Keratinocyte (primary cell): ENCODE results near the gene KRT7. TPM values are rescaled to one million over a fixed set of nuclear protein-coding genes. Genes with fewer than 3 reads are reported as not detected.

Experiments
- DNase-seq: peaks from one replicate; pipeline ENCODE4 v3.0.0-alpha.2; 2011; ENCODE audit warnings: low read depth, missing footprints, low spot score
- FAIRE-seq: peaks from 2 replicates; lab custom pipeline; 2011; peaks lifted over from hg19 to GRCh38; lab: Jason Lieb, UNC
- H2AFZ ChIP-seq: 2 replicates; pipeline ENCODE4 v1.6.0; 2012; ENCODE audit warnings: low read length, control low read depth, inconsistent platforms; ENCODE audit not compliant: control insufficient read depth
- H3K27ac ChIP-seq: 2 replicates; pipeline ENCODE4 v1.5.1; 2011; ENCODE audit warnings: low read length; ENCODE audit not compliant: control insufficient read depth, insufficient read depth
- H3K27me3 ChIP-seq: 3 replicates; pipeline ENCODE4 v1.6.0; 2011; ENCODE audit warnings: low read length; ENCODE audit not compliant: control insufficient read depth, insufficient read depth; ENCODE audit errors: extremely low read depth
- H3K36me3 ChIP-seq, 2 experiments: 2 replicates in 1 of 2; 3 replicates in 1 of 2; pipeline ENCODE4 v1.5.1; 2011; ENCODE audit warnings: low read length in 2 of 2, mild to moderate bottlenecking in 1 of 2; ENCODE audit not compliant: control insufficient read depth in 2 of 2, insufficient read depth in 2 of 2; ENCODE audit errors: extremely low read depth in 1 of 2
- H3K4me1 ChIP-seq: 3 replicates; pipeline ENCODE4 v1.5.1; 2011; ENCODE audit warnings: low read length; ENCODE audit not compliant: control insufficient read depth, insufficient read depth; ENCODE audit errors: extremely low read depth
- H3K4me2 ChIP-seq: 3 replicates; pipeline ENCODE4 v1.6.0; 2011; ENCODE audit warnings: low read depth, low read length; ENCODE audit not compliant: control insufficient read depth, insufficient read depth; ENCODE audit errors: extremely low read depth
- H3K4me3 ChIP-seq, 3 experiments: fragments of 200-600 bp in 1 of 3; sonication (generic) in 1 of 3; 2 replicates in 2 of 3; 3 replicates in 1 of 3; pipeline ENCODE4 v1.5.1; 2011 to 2016; ENCODE audit warnings: low read length in 3 of 3, mild to moderate bottlenecking in 3 of 3, control low read depth in 2 of 3, inconsistent platforms in 1 of 3, low read depth in 1 of 3, mixed read lengths in 1 of 3, mixed run types in 1 of 3, moderate library complexity in 1 of 3; ENCODE audit not compliant: control insufficient read depth in 2 of 3, insufficient read depth in 2 of 3; ENCODE audit errors: extremely low read depth in 1 of 3
- H3K79me2 ChIP-seq: 2 replicates; pipeline ENCODE4 v1.6.0; 2012; ENCODE audit warnings: low read length; ENCODE audit not compliant: control insufficient read depth, insufficient read depth
- H3K9ac ChIP-seq: 3 replicates; pipeline ENCODE4 v1.6.0; 2011; ENCODE audit warnings: low read length; ENCODE audit not compliant: control insufficient read depth, insufficient read depth; ENCODE audit errors: extremely low read depth
- H3K9me1 ChIP-seq: 3 replicates; pipeline ENCODE4 v1.6.0; 2011; ENCODE audit warnings: low read length; ENCODE audit not compliant: control insufficient read depth, insufficient read depth; ENCODE audit errors: extremely low read depth
- H3K9me3 ChIP-seq: 2 replicates; pipeline ENCODE4 v1.5.1; 2012; ENCODE audit warnings: low read depth, low read length; ENCODE audit not compliant: control insufficient read depth
- H4K20me1 ChIP-seq: 3 replicates; pipeline ENCODE4 v1.6.0; 2011; ENCODE audit warnings: low read length; ENCODE audit not compliant: control insufficient read depth, insufficient read depth; ENCODE audit errors: extremely low read depth
- CTCF ChIP-seq, 3 experiments: IDR thresholded peaks in 1 of 3; conservative IDR thresholded peaks in 1 of 3; optimal IDR thresholded peaks in 1 of 3; 2 replicates in 2 of 3; 3 replicates in 1 of 3; pipeline versions ENCODE3 to v1.5.1; 2011; ENCODE audit warnings: low read length in 3 of 3, mild to moderate bottlenecking in 3 of 3, moderate library complexity in 2 of 3, control low read depth in 1 of 3, inconsistent platforms in 1 of 3; ENCODE audit not compliant: insufficient read depth in 2 of 3; ENCODE audit errors: extremely low read depth in 1 of 3
- EZH2 ChIP-seq: IDR thresholded peaks from one replicate; pipeline ENCODE4 v1.6.1; 2012; ENCODE audit warnings: inconsistent platforms, mild to moderate bottlenecking, low read length, moderate library complexity
- dilution Hi-C: fragments of 300-500 bp; cut with MboI; formaldehyde crosslinking; loops from one replicate; pipeline ENCODE4 v1.7.0; 2020; ENCODE audit warnings: low sequenced_read_pairs; ENCODE audit not compliant: extremely low pct_ligation_motif_present
- polyA plus RNA-seq, 5 experiments: library from polyadenylated mRNA; depleted of rRNA in 3 of 5; stranded (reverse) in 3 of 5; stranded (forward) in 1 of 5; unstranded in 1 of 5; fragments of >200 nt; gene quantifications; 1 replicate in 1 of 5; 2 replicates in 3 of 5; 3 replicates in 1 of 5; pipeline versions ENCODE4 v1.2.1 to v1.2.3, GENCODE V29; 2011 to 2012; ENCODE audit warnings: missing spikeins in 2 of 5, low read depth in 1 of 5, low replicate concordance in 1 of 5

Gene KRT7
- polyA plus RNA-seq, 1 donor (not counting 4 experiments of a cell fraction or from before 2014, with no cell fraction given): 112 TPM

- DNase-seq: no peak
- dilution Hi-C loops: no loop called here
- peak overlapping the region; percentile 49 for H3K4me2 ChIP-seq
These were observed 15.8 kb upstream of the KRT7 start for GRCh38 chr12:52217223-52217622.

GRCh38 chr12:52218001-52218400 is 15.0 kb upstream of the KRT7 start:
- no peaks in the 10 kb centered on the region for H3K9me3 ChIP-seq
- no peak overlapping the region for H2AFZ ChIP-seq
- no peaks in the 10 kb centered on the region for H3K36me3 ChIP-seq
- H3K4me2 ChIP-seq: peak overlapping the region; percentile 49
- FAIRE-seq (no peak), DNase-seq (no peak)
- dilution Hi-C loops: no loop called here
- no peak overlapping the region for H3K9ac ChIP-seq
- no peaks in the 10 kb centered on the region for H3K27me3 ChIP-seq
- no peaks in the 10 kb centered on the region for H4K20me1 ChIP-seq
- no peak overlapping the region for H3K4me3 ChIP-seq
- H3K4me1 ChIP-seq: peaks cover 62% of the 10 kb centered on the region
- no peak for TF ChIP-seq CTCF (optimal IDR thresholded peaks at IDR 0.05 in 1 of 3, IDR thresholded peaks at IDR 0.05 in 1 of 3, conservative IDR thresholded peaks at IDR 0.05 in 1 of 3; ENCODE audit: extremely low read depth in 1 of 3, insufficient read depth in 2 of 3, low read length in 3 of 3)
- TF ChIP-seq EZH2: no peak
- peak overlapping the region; percentile 44 for H3K27ac ChIP-seq
- no peaks in the 10 kb centered on the region for H3K79me2 ChIP-seq
- no peaks in the 10 kb centered on the region for H3K9me1 ChIP-seq

More at GRCh38 chr12:52217223-52217622, 15.8 kb upstream of the KRT7 start:
- H3K27ac ChIP-seq: peak overlapping the region; percentile 49
- TF ChIP-seq CTCF (optimal IDR thresholded peaks at IDR 0.05 in 1 of 3, IDR thresholded peaks at IDR 0.05 in 1 of 3, conservative IDR thresholded peaks at IDR 0.05 in 1 of 3; ENCODE audit: extremely low read depth in 1 of 3, insufficient read depth in 2 of 3, low read length in 3 of 3): no peak
- no peak for TF ChIP-seq EZH2
- no peaks in the 10 kb centered on the region for H3K9me3 ChIP-seq
- FAIRE-seq: peak; percentile 34
- no peaks in the 10 kb centered on the region for H3K27me3 ChIP-seq
- peak overlapping the region in 1 of 3 experiments; percentile 3 for H3K4me3 ChIP-seq
- H3K36me3 ChIP-seq: no peaks in the 10 kb centered on the region
- H3K4me1 ChIP-seq: peaks cover 61% of the 10 kb centered on the region
- H3K79me2 ChIP-seq: no peaks in the 10 kb centered on the region
- no peaks in the 10 kb centered on the region for H3K9me1 ChIP-seq
- H3K9ac ChIP-seq: peak overlapping the region; percentile 45
- no peak overlapping the region for H2AFZ ChIP-seq
- H4K20me1 ChIP-seq: no peaks in the 10 kb centered on the region
